Ovary (tissue), 9 donors: ENCODE measurements around the gene OSBPL6. TPM values are rescaled to one million over a fixed set of nuclear protein-coding genes. Genes with fewer than 3 reads are reported as not detected.

Experiments
- DNase-seq, 5 donors: peaks; one replicate each; pipeline ENCODE4 v3.0.0-alpha.2; 2019 to 2020
- H3K27ac ChIP-seq, 2 donors: fragments of 200-600 bp; one replicate each; pipeline versions ENCODE4 v1.5.1 to v1.8.0; 2019 to 2022
- H3K27me3 ChIP-seq: fragments of 200-600 bp; one replicate; pipeline ENCODE4 v1.8.0; 2022
- H3K36me3 ChIP-seq: fragments of 200-600 bp; sonication (generic); one replicate; pipeline ENCODE4 v1.5.1; 2019
- H3K4me1 ChIP-seq: one replicate; pipeline ENCODE4 v1.8.1; 2013; ENCODE audit warnings: mild to moderate bottlenecking, moderate library complexity; ENCODE audit not compliant: insufficient read depth
- H3K4me3 ChIP-seq: fragments of 200-600 bp; sonication (generic); one replicate; pipeline ENCODE4 v1.5.1; 2017
- H3K9me3 ChIP-seq, 2 donors: fragments of 200-600 bp in 1 of 2; sonication (generic) in 1 of 2; one replicate each; pipeline versions ENCODE4 v1.5.1 to v1.8.1; 2013 to 2019; ENCODE audit warnings: mild to moderate bottlenecking in 1 of 2, moderate library complexity in 1 of 2
- CTCF ChIP-seq, 3 donors: fragments of 450-650 bp in 2 of 3; fragments of 200-600 bp in 1 of 3; IDR thresholded peaks; one replicate each; pipeline versions ENCODE4 v1.5.1 to v1.8.0; 2016 to 2022; ENCODE audit warnings: antibody characterized with exemption in 3 of 3, mild to moderate bottlenecking in 1 of 3
- EP300 ChIP-seq: sonication (generic); formaldehyde crosslinking; IDR thresholded peaks from one replicate; pipeline ENCODE4 v1.6.1; 2017; ENCODE audit warnings: antibody characterized with exemption
- POLR2A ChIP-seq: fragments of 450-650 bp; IDR thresholded peaks from one replicate; pipeline ENCODE4 v1.6.1; 2017; ENCODE audit warnings: antibody characterized with exemption, mild to moderate bottlenecking, moderate library complexity
- WGBS, 3 donors: extraction: QIAGEN DNeasy Blood & Tissue Kit in 1 of 3; methylation state at CpG; one replicate each; pipeline versions ENCODE4 v1.1.5 to v1.1.7; 2013 to 2017; 5-methylcytosine and 5-hydroxymethylcytosine counted together
- intact Hi-C, 4 donors: fragments of 100-400 bp; cut with DNase I; formaldehyde crosslinking; loops; one replicate each; pipeline versions ENCODE4 v1.11.0 to v1.15.1; 2022 to 2023
- polyA plus RNA-seq, 2 donors: library from polyadenylated mRNA; stranded (reverse); fragments of 200-250 nt in 1 of 2; fragments of 350-450 nt in 1 of 2; fragmentation: Illumina TruSeq in 1 of 2; extraction: RNeasy Lipid Tissue Mini Kit (QIAGEN cat#74804) in 1 of 2; gene quantifications; one replicate each; pipeline ENCODE4 v1.2.3, GENCODE V29; 2013 to 2014
- total RNA-seq, 7 donors: library from RNA; depleted of rRNA in 2 of 7; stranded (reverse); fragments of >200 nt in 2 of 7; fragmentation: NEBNext Ultra II Directional in 3 of 7; extraction: Animal tissue kit (Norgen Biotek cat#: 25700) in 3 of 7; gene quantifications; one replicate each; pipeline versions ENCODE4 v1.1.0 to v1.2.4, GENCODE V29; 2016 to 2023
- donor health status: DM: no; HTN: no; CAD: no; lungs with moderate emphysema.
- donor health status: DM: no; HTN: no; CAD: no.
- donor health status: Bipolar disorder and iron deficiency.
- donor health status: DM: yes; HTN: yes; CAD: no.
- donor health status: DM: no; HTN: no; CAD: no.
- donor health status: DM: yes; HTN: yes; CAD: no.

OSBPL6 gene
- total and polyA plus RNA-seq, 9 donors = 0.60 to 7.4 (median 1.7) TPM

GRCh38 chr2:178397002-178397605, 202.8 kb downstream of the OSBPL6 start:
- H3K27ac ChIP-seq = no peak overlapping the region
- H3K9me3 ChIP-seq = no peaks in the 10 kb centered on the region
- intact Hi-C loops = no loop called here
- no peaks in the 10 kb centered on the region for H3K27me3 ChIP-seq
- TF ChIP-seq CTCF (IDR thresholded peaks at IDR 0.05) (peak; percentile 31 to 41 (median 36)), POLR2A (no peak)
- 12 to 15% (median 12%) methylated on average over 7 of the region's 7 CpGs for WGBS, 3 donors
- no peak for DNase-seq
- H3K36me3 ChIP-seq = no peaks in the 10 kb centered on the region
- H3K4me1 ChIP-seq = no peaks in the 10 kb centered on the region
- no peak overlapping the region for H3K4me3 ChIP-seq

DNA sequence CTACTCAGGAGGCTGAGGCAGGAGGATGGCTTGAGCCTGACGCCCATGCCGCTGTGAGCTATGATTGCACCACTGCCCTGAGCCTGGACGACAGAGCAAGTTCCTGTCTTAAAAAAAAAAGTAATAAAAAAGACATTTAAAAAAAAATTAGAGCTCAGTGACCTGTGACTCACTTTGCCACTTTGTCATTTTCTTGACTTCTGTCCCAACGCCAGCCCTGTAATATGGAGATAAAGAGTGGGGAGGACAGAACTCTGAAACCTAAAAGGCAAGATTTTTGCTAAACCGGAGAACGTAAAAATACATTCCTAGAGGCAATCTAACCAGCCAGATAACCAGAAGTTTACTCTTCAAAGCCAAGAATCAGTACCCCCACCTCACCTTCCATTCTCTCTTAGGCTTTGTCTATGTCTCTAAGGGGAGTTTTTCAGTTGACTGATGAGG, 207.7 kb downstream of the OSBPL6 start:
- TF ChIP-seq EP300 (no peak), CTCF (IDR thresholded peaks at IDR 0.05) (no peak), POLR2A (no peak)
- WGBS, 3 donors = 32 to 52% (median 50%) methylated on average over 6 of the region's 6 CpGs
- Histone ChIP-seq H3K4me1 (no peaks in the 10 kb centered on the region), H3K36me3 (no peaks in the 10 kb centered on the region), H3K27ac (no peak overlapping the region), H3K9me3 (no peaks in the 10 kb centered on the region), H3K4me3 (no peak overlapping the region), H3K27me3 (no peaks in the 10 kb centered on the region)
- no peak for DNase-seq
- intact Hi-C loops = no loop called here

DNA sequence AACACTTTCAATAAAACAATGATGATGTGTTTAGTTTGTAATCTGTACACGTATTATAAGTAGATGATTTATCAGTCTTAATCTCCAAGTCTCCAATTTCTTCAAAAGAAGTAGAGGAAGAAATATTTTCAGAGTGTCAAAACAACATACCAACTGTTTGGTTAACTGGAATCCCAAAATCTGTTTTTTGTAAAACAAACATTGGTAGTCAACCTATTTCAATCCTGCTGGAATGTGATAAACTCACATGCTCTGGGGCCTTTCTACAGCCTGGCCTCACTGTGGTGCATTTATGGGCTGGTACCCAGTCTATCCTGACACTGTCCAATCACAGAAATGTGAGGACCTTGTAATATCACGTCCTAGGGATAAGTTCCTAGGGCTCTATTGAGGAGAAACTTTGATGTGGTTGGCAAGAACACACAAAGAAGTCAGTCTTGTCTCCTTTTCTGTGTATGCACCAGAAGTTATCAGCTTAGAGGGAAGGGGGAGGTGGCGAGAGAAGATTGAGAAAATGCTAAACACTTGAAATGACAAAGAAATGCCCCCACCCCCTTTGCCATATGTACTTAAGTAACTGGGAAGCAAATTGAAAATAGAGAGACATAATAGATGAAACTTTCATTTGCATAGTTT, 209.5 kb downstream of the OSBPL6 start:
- no peaks in the 10 kb centered on the region for H3K4me1 ChIP-seq
- H3K4me3 ChIP-seq = no peak overlapping the region
- 42 to 50% (median 49%) methylated on average over 3 of the region's 3 CpGs for WGBS, 3 donors
- no peak for DNase-seq
- intact Hi-C loops = no loop called here
- no peaks in the 10 kb centered on the region for H3K36me3 ChIP-seq
- H3K9me3 ChIP-seq = no peaks in the 10 kb centered on the region
- no peaks in the 10 kb centered on the region for H3K27me3 ChIP-seq
- no peak overlapping the region for H3K27ac ChIP-seq
- TF ChIP-seq EP300 = no peak
- no peak for TF ChIP-seq POLR2A
- no peak for TF ChIP-seq CTCF (IDR thresholded peaks at IDR 0.05)

- Histone ChIP-seq H3K4me1 (no peaks in the 10 kb centered on the region), H3K9me3 (no peaks in the 10 kb centered on the region), H3K27me3 (no peaks in the 10 kb centered on the region), H3K27ac (no peak overlapping the region), H3K4me3 (no peak overlapping the region), H3K36me3 (no peaks in the 10 kb centered on the region)
- WGBS, 3 donors = 14 to 31% (median 17%) methylated on average over 4 of the region's 4 CpGs
- DNase-seq = no peak
- no peak for TF ChIP-seq POLR2A
- TF ChIP-seq EP300 = no peak
- no peak for TF ChIP-seq CTCF (IDR thresholded peaks at IDR 0.05)
- intact Hi-C loops = no loop called here
Measured at GRCh38 chr2:178404368-178404767, 210.1 kb downstream of the OSBPL6 start.
